A549 (cell line): Measurements from ENCODE around the gene EIF5A2.

Experiments used
- BHLHE40 ChIP-seq: IDR thresholded peaks from 2 replicates; pipeline ENCODE4 v1.6.1; 2012; ENCODE audit warnings: low read depth, low read length, inconsistent platforms
- CEBPB ChIP-seq, 2 experiments: fragments of >200 bp in 1 of 2; sonication (Bioruptor Twin) in 1 of 2; formaldehyde crosslinking in 1 of 2; IDR thresholded peaks; 2 replicates each; pipeline ENCODE4 v1.6.1; 2012 to 2016
- CTCF ChIP-seq: fragments of >200 bp; sonication (Bioruptor Twin); formaldehyde crosslinking; IDR thresholded peaks from 3 replicates; pipeline ENCODE4 v1.5.1; 2016
- EP300 ChIP-seq, 2 experiments: fragments of >200 bp; sonication (Bioruptor Twin); formaldehyde crosslinking; IDR thresholded peaks; 2 replicates in 1 of 2; 3 replicates in 1 of 2; pipeline ENCODE4 v1.6.1; 2016 to 2017
- HDAC2 ChIP-seq: fragments of 200-600 bp; sonication (generic); IDR thresholded peaks from 2 replicates; pipeline ENCODE4 v1.6.1; 2016
- HOXA7 ChIP-seq: fragments of 250-450 bp; sonication (Bioruptor Pico); IDR thresholded peaks from 2 replicates; pipeline ENCODE4 v1.5.0; 2020; ENCODE audit warnings: mild to moderate bottlenecking, moderate library complexity
- MAFK ChIP-seq: fragments of 450-650 bp; IDR thresholded peaks from 2 replicates; pipeline ENCODE4 v1.6.1; 2014; ENCODE audit not compliant: partially characterized antibody
- POLR2A ChIP-seq: IDR thresholded peaks from 2 replicates; pipeline ENCODE4 v1.6.1; 2012; ENCODE audit warnings: mild to moderate bottlenecking, low read length
- RCOR1 ChIP-seq: fragments of 150-350 bp; IDR thresholded peaks from 2 replicates; pipeline ENCODE4 v1.6.1; 2014; ENCODE audit warnings: antibody characterized with exemption, low read length, low read depth
- RNF2 ChIP-seq: fragments of 200-600 bp; sonication (generic); IDR thresholded peaks from 2 replicates; pipeline ENCODE4 v1.6.1; 2016; ENCODE audit warnings: low read depth, mild to moderate bottlenecking, antibody characterized with exemption, moderate library complexity, borderline replicate concordance
- SMC3 ChIP-seq: fragments of >200 bp; sonication (Bioruptor Twin); formaldehyde crosslinking; IDR thresholded peaks from 3 replicates; pipeline ENCODE4 v1.6.1; 2018; ENCODE audit warnings: inconsistent platforms
- USF2 ChIP-seq: fragments of 450-650 bp; IDR thresholded peaks from 2 replicates; pipeline ENCODE4 v1.6.1; 2014; ENCODE audit warnings: antibody characterized with exemption
- ZNF302 ChIP-seq: fragments of 250-450 bp; sonication (Bioruptor Pico); IDR thresholded peaks from 2 replicates; pipeline ENCODE4 v1.9.0; 2021; ENCODE audit warnings: inconsistent platforms, mild to moderate bottlenecking, moderate library complexity
- TF ChIP-seq, protein P1 (sequence below): fragments of 250-450 bp; sonication (Bioruptor Pico); IDR thresholded peaks from 2 replicates; pipeline ENCODE4 v1.5.0; 2021; ENCODE audit warnings: mild to moderate bottlenecking, moderate library complexity, borderline replicate concordance

DNA sequence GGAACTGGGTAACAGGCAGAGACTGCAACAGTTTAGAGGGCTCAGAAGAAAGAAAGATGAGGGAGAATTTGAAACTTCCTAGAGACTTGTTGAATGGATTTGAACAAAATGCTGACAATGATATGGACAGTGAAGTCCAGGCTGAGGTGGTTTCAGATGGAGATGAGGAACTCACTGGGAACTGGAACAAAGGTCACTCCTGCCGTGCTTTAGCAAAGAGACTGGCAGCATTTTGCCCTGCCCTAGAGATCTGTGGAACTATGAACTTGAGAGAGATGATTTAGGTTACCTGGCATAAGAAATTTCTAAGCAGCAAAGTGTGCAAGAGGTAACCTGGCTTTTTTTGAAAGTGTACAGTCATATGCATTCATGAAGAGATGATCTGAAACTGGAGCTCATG, 11.7 kb downstream of the EIF5A2 start:
- no peak for TF ChIP-seq CTCF
- TF ChIP-seq, protein P1, sequence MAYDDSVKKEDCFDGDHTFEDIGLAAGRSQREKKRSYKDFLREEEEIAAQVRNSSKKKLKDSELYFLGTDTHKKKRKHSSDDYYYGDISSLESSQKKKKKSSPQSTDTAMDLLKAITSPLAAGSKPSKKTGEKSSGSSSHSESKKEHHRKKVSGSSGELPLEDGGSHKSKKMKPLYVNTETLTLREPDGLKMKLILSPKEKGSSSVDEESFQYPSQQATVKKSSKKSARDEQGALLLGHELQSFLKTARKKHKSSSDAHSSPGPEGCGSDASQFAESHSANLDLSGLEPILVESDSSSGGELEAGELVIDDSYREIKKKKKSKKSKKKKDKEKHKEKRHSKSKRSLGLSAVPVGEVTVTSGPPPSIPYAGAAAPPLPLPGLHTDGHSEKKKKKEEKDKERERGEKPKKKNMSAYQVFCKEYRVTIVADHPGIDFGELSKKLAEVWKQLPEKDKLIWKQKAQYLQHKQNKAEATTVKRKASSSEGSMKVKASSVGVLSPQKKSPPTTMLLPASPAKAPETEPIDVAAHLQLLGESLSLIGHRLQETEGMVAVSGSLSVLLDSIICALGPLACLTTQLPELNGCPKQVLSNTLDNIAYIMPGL (CRISPR knock-in tag): no peak
- TF ChIP-seq USF2: no peak
- TF ChIP-seq SMC3: no peak
- TF ChIP-seq POLR2A: no peak
- no peak for TF ChIP-seq EP300 (IDR thresholded peaks at IDR 0.05)
- TF ChIP-seq HDAC2: no peak
- TF ChIP-seq RCOR1: no peak
- no peak for TF ChIP-seq CEBPB (IDR thresholded peaks at IDR 0.05)
- TF ChIP-seq RNF2: no peak
- no peak for TF ChIP-seq ZNF302 (CRISPR knock-in tag)
- TF ChIP-seq HOXA7 (CRISPR knock-in tag): no peak
- no peak for TF ChIP-seq BHLHE40
- no peak for TF ChIP-seq MAFK
